ENCODE data around the gene TNNI2. TPM values are rescaled to one million over a fixed set of nuclear protein-coding genes. Genes with fewer than 3 reads are reported as not detected.
"Not testable (repeated sequence)": the region's sequence is repeated elsewhere in the genome, so short reads cannot be mapped to it uniquely, and the experiment has no call there.

TNNI2 gene
- total RNA-seq, 4 donors from 2014 or later: 4.7 to 23.9 (median 9.3) TPM; not detected in 1

DNA sequence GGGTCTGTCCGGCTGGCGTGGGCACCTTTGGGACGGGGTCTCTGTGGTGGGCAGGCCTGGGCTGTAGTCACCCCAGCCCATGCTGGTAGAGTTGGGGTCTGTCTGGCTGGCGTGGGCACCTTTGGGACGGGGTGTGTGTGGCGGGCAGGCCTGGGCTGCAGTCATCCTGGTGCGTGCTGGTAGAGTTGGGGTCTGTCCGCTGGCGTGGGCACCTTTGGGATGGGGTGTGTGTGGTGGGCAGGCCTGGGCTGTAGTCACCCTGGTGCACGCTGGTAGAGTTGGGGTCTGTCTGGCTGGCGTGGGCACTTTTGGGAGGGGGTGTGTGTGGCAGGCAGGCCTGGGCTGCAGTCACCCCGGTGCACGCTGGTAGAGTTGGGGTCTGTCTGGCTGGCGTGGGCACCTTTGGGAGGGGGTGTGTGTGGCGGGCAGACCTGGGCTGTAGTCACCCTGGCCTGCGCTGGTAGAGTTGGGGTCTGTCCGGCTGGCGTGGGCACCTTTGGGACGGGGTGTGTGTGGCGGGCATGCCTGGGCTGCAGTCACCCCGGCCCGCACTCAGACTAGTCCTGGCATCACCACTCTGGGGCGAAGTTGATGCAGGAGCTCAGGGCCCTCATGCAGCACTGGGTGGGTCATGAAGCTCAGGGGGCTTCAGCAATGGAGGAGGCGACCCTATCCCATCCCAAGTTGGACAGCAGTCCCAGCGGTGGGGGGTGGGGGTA is 33.6 kb downstream of the TNNI2 start:
- Histone ChIP-seq H3K27me3 (no peaks in the 10 kb centered on the region), H3K4me3 (no peak overlapping the region), H3K36me3 (no peaks in the 10 kb centered on the region), H3K4me1 (peaks cover 0 to 51% (median 18%) of the 10 kb centered on the region in 4 donors), H3K27ac (peak overlapping the region in 3 of 4 donors; percentile 8 to 60 (median 42)), H3K9me3 (no peaks in the 10 kb centered on the region)
- TF ChIP-seq, protein P1, sequence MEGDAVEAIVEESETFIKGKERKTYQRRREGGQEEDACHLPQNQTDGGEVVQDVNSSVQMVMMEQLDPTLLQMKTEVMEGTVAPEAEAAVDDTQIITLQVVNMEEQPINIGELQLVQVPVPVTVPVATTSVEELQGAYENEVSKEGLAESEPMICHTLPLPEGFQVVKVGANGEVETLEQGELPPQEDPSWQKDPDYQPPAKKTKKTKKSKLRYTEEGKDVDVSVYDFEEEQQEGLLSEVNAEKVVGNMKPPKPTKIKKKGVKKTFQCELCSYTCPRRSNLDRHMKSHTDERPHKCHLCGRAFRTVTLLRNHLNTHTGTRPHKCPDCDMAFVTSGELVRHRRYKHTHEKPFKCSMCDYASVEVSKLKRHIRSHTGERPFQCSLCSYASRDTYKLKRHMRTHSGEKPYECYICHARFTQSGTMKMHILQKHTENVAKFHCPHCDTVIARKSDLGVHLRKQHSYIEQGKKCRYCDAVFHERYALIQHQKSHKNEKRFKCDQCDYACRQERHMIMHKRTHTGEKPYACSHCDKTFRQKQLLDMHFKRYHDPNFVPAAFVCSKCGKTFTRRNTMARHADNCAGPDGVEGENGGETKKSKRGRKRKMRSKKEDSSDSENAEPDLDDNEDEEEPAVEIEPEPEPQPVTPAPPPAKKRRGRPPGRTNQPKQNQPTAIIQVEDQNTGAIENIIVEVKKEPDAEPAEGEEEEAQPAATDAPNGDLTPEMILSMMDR (IDR thresholded peaks at IDR 0.05): no peak
- no peak for TF ChIP-seq POLR2A (IDR thresholded peaks at IDR 0.05)
- DNase-seq: peak in 1 of 3 donors; percentile 40

DNA sequence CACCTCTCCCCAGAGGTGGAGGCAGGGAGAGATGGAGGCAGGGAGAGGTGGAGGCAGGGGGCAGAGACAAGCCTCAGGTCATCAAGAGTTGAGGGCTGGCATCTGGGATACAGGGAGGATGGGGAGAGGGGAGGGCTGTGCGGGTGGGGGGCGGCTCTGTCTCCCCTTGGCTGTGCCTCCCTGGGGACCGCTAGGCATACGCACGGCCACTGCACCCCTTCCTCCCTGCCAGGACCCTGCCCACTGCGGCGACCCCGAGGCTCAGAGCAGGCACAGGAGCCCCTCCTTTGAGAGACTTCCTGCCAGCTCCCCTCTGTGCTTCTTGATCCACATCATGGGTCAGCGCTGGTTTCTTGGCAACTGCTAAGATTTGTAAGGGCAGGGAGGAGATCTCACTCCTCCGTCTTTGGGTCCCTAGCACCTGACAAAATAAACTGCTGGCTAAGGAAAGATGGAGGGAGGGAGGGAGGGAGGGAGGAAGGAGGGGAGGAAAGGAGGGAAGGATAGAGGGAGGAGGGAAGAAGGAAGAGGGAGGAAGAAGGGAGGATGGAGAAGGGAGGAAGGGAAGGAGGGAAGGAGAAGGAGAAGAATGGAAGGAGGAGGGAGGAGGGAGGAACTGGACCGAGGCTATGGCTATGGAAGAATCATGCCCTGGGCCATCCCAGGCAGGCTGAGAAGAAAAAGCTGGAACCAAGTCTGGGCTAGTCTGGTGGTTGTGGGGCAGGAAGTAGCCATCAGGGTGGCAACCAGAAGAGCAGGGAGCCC is 34.4 kb downstream of the TNNI2 start:
- Histone ChIP-seq H3K27ac (peak overlapping the region in 3 of 4 donors; percentile 8 to 60 (median 42)), H3K4me3 (no peak overlapping the region)
- DNase-seq: peak in 1 of 3 donors; percentile 42

DNA sequence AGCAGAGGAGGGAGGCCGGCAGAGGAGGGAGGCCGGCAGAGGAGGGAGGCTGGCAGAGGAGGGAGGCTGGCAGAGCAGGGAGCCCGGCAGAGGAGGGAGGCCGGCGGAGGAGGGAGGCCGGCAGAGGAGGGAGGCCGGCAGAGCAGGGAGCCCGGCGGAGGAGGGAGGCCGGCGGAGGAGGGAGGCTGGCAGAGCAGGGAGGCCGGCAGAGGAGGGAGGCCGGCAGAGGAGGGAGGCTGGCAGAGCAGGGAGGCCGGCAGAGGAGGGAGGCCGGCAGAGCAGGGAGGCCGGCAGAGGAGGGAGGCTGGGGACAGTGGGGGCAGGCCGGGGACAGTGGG is 35.0 kb downstream of the TNNI2 start:
- H3K9me3 ChIP-seq, H3K27me3 ChIP-seq, H3K4me3 ChIP-seq, H3K36me3 ChIP-seq: not testable (repeated sequence)
- H3K27ac ChIP-seq: peak overlapping the region in 2 of 4 donors; percentile 8 to 19
- DNase-seq: peak in 1 of 3 donors; percentile 30
- H3K4me1 ChIP-seq: peaks cover 0 to 41% (median 20%) of the 10 kb centered on the region in 4 donors

More for the DNA sequence above, 34.4 kb downstream of the TNNI2 start:
- TF ChIP-seq POLR2A (IDR thresholded peaks at IDR 0.05): no peak
- TF ChIP-seq, protein P1 (IDR thresholded peaks at IDR 0.05): no peak
- H3K9me3 ChIP-seq: no peaks in the 10 kb centered on the region
- no peaks in the 10 kb centered on the region for H3K36me3 ChIP-seq
- peaks cover 0 to 46% (median 21%) of the 10 kb centered on the region in 4 donors for H3K4me1 ChIP-seq
- H3K27me3 ChIP-seq: no peaks in the 10 kb centered on the region

DNA sequence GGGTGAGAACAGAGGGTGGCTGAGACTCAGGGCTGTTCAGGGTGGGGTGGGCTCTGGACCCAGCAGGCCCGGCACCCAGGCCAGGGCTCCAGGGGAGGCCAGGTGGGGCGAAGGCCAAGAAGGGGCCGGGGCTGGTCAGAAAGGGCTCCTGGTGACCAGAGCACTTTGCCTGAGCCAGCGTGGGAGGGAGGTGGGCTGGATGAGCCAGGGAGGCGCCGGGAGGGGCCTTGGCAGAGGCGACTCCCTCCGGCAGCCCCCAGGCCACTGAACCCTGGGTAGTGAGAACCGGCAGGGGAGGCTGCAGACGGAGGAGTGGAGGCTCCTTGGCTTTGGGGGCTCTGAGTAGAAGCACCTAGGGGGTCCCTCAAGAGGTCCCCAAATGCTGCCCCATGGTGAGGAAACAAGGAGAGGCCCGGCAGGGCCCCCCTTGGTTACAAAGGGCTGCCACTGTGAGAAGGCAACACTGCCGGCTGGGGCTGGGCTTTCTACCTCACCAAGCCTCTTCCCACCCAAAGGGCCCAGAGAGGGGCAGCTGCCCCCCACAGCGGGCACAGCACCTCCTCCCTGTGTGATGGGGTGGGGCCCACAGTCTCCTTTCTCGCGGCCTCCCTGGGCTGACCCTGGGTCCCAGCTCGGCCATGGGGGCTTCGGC is 35.8 kb downstream of the TNNI2 start:
- H3K27me3 ChIP-seq, H3K36me3 ChIP-seq, H3K4me3 ChIP-seq, H3K9me3 ChIP-seq: not testable (repeated sequence)
- peak overlapping the region; percentile 36 to 77 (median 44) for H3K27ac ChIP-seq
- peaks cover 0 to 38% (median 19%) of the 10 kb centered on the region in 4 donors for H3K4me1 ChIP-seq
- peak in 1 of 3 donors; percentile 34 for DNase-seq

DNA sequence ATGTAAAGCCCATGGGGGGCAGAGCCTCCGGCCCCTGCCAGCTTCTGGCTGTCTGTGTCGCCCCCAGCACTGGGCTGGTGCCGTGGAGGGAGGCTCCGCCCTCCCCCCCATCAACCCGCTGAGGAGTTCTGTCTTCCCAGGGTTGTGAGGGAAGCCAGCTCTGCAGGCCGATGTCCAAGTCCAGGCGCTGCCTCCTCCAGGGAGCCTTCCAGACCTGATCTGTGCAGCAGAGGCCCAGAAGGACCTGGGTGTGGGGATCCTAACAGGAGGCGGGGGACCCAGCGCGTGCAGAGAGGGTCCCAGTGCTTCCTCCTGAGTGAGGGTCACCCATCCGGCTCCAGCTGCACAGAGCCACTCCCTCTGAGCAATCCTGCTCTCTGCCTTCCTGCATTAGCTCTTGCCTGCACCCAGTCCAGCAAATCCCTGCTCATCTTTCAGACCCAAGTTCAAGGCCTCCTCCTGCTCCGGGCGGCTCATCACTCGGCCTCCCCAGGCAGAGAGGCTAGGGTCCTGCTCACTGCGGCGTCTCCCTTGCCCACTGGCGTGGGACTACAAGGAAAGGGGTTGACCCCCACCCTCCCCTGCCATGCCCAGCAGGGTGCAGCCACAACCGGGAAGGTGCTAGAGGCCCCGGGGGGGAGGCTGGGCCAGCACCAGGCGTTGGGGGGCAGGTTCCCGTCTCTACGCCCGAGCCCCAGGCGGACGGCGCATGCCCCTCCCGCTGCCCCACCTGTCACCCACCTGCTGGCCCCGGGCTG is 36.5 kb downstream of the TNNI2 start:
- DNase-seq: peak in 1 of 3 donors; percentile 47
- Histone ChIP-seq H3K27ac (peak overlapping the region in 3 of 4 donors; percentile 38 to 77 (median 49)), H3K36me3 (no peaks in the 10 kb centered on the region), H3K4me3 (no peak overlapping the region), H3K9me3 (no peaks in the 10 kb centered on the region), H3K27me3 (no peaks in the 10 kb centered on the region), H3K4me1 (peaks cover 0 to 38% (median 18%) of the 10 kb centered on the region in 4 donors)
- TF ChIP-seq, protein P1 (IDR thresholded peaks at IDR 0.05): no peak
- no peak for TF ChIP-seq POLR2A (IDR thresholded peaks at IDR 0.05)

DNA sequence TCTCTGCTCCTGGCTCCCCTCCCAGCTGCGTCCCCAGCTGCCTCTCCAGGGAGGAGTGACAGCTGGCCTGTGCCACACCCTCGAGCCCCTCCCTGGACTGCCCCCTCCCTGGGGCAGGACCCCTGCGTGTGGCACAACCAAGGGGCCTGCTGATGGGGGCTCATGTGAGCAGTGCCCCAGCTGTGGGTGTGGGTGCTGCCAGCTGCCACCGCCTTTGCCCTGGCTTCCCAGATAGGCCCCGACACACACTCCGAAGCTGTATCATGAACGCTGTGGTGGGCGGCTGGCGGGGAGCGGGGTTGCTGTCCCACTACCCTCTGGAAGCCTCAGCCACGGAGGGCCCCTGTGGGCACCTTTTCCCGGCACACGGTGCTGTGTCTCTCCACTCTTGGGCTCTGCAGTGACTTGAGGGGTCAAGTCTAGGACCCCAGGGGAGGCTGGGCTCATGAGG is 37.1 kb downstream of the TNNI2 start:
- not testable (repeated sequence) for DNase-seq, H3K36me3 ChIP-seq, H3K4me3 ChIP-seq, H3K27me3 ChIP-seq, H3K9me3 ChIP-seq
- peak overlapping the region; percentile 55 to 77 (median 66) for H3K27ac ChIP-seq
- peaks cover 0 to 34% (median 15%) of the 10 kb centered on the region in 4 donors for H3K4me1 ChIP-seq
